Stimulated activated CD4-positive, alpha-beta T cell treated with anti-CD3 and anti-CD28 coated beads, Interleukin-1b, Interleukin-23, amount 100 ng/mL, for 1 hour (primary cell): ENCODE measurements around the gene ZNF536.
"Not testable (repeated sequence)": the region's sequence is repeated elsewhere in the genome, so short reads cannot be mapped to it uniquely, and the experiment has no call there.

Experiments
- DNase-seq, 2 donors: peaks; one replicate each; pipeline ENCODE4 v3.0.0-alpha.2; 2020; ENCODE audit warnings: low read depth in 2 of 2

Gene ZNF536

DNA sequence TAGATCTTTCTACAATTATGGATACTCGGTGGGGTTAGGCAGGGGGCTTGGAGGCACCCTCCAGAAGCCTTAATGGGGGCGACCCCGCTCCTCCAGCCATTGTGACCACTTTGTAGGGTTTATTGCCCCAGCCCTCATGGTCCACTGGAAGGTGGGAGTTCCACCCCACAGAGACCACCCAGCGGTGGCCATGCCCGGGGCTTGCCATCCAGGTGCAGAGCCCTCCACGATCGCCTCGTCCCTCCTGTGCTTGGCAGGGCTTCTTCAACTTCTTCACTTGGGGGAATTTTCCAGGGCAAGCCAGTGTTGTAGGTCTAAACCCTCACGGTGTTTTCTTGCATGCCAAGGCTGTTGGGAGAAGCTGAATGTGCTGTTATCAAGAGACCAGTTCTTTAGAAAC lies 16.1 kb downstream of the ZNF536 start:
- no peak for DNase-seq

DNA sequence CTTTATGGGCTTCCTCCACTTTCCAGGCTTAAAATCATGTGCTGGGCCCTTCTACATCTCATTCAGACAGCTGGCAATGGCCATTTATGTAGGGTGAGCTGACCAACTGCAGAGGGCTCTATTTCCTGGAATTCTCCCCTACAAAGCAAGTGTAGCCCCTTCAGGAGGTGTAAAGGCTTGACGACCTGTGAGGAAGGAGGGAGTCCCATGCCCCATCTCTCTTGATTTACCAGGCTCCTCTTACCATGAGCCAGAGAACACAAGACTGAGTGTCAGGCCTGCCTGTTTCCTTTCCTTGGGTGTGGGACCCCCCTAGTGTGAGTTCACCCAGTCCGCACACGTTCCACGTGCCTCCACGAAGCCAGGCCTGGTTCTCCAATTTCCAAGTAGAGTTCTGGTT lies 16.6 kb downstream of the ZNF536 start:
- no peak for DNase-seq

DNA sequence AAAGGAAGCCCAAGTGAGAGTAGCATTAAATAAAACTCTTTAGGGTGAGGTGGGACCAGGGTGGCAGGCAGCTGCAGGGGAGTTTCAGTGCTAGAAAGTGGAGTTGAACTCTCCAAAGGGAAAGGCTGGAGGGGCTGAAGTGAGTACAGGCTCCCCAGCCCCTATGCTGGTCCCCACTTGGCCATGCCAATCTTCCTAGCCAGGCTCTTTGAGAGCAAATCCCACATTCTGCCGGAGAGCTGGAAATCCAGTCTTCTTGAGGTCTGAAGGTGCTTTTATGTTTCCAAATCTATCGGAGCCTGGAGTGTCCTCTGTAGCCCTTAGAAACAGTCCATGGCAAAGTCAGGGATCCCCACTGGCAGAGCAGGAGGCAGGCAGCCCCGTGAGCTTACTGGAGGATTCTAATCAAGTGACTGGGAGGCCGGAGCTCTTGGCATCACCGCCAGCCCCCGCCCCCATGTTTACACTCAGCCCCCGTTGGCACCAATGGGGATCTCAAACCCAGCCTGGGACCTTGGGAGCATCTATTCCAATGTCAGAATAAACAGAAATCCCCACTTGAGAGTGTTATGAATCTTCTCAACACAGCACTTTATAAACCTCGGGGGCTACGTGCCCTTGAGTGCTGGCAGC lies 18.3 kb downstream of the ZNF536 start:
- no peak for DNase-seq

DNA sequence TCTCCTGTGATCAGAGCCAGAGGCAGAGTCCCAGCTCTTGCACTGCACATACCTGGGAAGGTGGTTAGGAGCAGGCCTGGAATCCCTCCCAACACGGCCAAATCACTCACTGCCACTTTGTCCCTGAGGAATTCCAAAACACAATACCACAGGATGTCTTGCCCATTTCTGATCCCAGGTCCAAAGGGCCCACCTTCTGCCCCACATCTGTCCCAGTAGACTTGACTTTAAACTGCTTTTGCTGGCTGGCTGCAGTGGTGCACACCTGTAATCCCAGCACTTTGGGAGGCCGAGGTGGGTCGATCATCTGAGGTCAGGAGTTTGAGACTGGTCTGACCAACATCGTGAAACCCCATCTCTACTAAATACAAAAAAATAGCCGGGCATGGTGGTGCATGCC lies 18.9 kb downstream of the ZNF536 start:
- no peak for DNase-seq

DNA sequence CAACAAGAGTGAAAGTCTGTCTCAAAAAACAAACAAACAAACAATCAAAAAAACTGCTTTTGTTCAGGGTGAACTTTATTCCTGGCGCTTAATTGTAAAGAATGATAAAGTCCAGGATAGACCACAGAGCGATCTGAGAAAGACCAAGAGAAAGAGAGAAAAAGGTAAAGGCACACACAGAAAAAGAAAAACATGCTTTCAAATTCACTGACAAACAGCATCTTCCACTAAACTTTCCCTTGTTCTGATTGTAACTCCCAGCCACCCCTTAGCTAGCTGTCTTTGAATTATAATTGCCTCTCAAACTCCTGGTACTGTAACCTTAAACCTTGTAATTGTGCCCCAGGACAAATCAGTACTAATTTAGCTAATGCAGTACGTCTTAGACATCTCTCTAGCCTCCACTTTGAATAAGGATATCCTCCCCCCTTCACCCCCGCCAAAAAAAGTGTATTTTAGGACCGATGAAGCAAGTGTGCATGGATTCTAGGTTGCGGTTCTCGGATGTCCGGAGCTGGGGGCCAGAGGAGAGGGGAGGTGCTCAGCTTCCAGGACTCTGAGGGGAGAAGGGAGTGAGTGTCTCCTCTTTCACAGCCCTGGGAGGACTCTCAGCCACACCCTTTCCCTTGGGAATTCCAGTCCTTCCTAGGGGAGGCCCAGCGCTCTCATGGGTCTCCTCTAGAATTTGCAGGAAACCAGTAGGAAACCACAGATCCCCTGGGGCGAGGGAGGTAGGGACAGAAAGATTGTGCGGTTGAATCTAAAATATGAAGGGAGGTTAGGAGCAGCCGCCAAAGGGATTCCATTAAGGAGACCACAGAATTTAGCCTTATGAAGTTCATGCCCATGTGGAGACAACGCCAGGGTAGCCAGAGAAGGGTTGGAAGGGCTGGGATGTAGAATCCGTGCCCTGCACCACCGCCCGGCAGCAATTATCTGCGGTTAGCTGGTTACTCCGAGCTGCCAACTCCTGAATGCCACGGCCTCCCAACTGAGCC lies 19.7 kb downstream of the ZNF536 start:
- DNase-seq, result no peak

- no peak for DNase-seq
Measured at GRCh38 chr19:30393046-30393445, 20.9 kb downstream of the ZNF536 start.

GRCh38 chr19:30393729-30394480 lies 21.7 kb downstream of the ZNF536 start:
- no peak for DNase-seq

DNA sequence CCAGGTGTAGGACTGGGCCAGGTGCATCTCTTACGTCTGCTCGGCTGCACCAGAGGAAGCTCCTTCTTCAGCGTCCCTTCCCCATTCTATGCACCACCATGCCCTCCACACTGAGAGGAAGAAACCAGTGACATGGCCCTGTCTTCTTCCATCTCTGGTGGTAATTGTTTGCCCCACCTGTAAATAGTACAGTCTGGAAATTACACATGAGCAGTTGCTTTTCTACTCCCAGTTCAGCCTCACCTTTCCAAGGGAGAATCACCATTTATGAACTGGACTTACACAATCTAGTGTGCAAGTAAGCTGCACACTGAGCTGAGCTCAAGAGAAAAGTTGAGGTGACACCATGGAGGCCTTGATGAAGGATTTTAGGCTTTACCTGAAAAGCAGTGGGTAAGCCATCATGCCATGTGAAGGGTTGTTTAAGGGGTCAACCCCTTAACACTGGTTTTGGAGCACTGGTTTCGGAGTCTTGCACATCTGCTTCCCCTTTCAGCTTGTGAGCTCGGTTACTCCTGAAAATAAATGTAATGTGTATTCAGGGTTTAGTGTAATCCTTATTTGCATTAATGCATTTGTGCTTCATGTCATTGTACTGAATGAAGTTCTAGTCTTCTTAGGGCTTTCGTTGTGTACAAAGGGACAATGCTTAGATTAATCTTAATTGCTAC lies 22.4 kb downstream of the ZNF536 start:
- DNase-seq, result no peak

GRCh38 chr19:30395283-30395682 lies 23.1 kb downstream of the ZNF536 start:
- DNase-seq, result no peak

DNA sequence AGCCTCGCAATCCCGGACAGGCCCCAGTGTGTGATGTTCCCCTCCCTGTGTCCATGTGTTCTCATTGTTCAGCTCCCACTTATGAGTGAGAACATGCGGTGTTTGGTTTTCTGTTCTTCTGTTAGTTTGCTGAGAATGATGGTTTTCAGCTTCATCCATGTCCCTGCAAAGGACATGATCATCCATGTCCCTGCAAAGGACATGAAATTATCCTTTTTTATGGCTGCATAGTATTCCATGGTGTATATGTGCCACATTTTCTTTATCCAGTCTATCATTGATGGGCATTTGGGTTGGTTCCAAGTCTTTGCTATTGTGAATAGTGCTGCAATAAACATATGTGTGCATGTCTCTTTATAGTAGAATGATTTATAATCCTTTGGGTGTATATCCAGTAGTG lies 26.4 kb downstream of the ZNF536 start:
- not testable (repeated sequence) for DNase-seq

- DNase-seq, result no peak
Measured at GRCh38 chr19:30401956-30402355, 29.8 kb downstream of the ZNF536 start.

DNA sequence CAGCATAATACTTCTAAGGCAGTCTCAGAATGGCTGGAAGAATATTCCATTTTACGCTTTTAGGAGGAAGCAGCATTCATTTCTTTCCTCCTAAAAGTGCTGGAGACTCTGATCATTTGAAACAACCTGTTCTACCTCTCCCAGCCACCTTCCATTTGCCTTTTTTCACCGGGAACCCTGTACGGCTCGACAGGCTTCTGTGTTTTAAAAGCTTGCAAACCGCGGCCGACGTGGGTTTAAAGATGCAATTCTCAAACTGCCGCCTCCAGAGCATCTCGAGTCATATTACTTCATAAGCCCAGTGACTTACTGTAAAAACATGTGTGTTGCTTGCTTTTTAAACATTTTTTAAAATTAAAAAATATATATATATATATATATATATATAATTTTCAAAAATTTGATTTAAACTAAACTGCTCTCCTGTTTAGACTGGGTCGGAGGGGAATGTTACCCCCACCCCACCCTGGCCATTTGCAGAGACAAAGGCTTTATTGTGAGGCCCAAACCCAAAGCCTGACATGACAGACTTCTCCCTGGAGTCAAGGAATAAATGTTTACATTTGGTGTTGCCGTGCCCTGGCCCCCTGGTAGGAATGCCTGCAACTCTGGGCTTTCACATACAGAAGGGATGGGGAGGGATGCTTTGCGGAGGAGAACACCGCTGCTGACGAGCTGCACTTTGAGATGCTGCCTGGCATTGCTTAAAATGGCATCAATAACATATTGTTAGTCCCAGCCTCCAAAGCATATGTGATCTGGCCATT lies 30.4 kb downstream of the ZNF536 start:
- DNase-seq, result no peak

DNA sequence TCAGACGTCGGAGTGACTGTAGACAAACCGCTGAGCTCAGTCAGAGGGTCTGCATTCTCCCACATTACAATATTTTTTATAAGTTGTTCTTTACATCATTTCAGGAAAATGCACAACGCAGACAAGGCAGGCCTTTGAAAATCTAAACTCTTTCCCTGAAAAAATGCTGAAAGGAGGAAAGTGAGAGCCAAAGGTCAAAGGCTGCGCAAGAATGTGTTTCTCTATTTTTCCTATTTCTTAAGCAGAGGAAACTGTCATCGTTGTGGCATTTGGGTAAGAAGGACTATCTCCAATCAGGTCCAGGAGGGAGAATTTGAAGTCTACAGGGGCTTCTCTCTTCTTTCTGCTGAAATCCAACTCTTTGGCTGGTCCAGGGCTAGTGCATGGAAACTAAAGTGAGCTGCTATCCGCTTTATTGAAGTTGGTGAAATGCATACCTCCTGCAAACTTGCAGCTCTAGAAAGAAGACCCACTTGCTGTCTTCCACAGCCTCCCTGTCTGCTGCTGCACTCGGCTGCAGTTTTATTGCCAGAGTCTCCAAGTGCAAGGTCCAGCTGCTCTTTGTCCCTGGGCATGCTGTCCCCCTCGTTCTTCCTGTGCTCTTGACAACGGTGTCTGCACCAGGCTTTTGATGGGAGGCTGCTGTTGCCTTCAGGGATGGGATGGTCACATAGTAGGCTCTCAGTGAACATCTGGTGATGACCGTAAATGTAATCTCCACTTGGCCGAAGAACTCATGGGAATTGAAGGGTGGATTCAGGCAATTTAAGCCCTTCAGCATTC lies 31.2 kb downstream of the ZNF536 start:
- no peak for DNase-seq

- DNase-seq, result no peak
Measured at GRCh38 chr19:30406220-30407067, 34.3 kb downstream of the ZNF536 start.

DNA sequence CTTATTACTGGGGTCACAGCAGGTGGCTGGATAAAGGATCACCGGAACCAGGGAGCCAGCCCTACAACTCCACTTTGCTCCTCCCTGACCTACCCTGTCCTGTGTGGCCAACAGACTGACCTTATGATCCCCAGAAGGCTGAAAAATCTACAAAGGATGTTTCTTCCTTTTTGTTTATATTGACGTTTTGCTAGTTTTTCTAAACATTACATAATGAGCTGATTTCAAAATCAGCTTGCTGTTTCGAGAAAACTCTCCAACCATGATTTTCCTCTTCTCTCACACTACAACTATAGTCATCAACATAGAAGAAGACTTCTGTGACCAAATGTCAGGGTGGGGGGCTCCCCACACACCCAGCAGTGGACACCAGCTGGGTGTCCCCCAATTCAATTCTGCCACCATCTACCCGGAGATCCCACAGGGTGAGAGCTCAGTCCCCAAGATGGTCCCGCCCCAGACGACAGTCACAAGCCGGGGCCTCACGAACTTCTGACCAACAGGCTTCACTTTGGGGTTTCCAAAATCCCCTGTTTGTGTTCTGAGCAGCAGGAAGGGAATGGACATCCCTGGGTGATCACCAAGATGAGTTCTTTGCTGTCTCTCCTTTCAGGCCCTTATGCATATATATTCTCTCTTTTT lies 35.0 kb downstream of the ZNF536 start:
- no peak for DNase-seq

GRCh38 chr19:30408734-30409301 lies 36.6 kb downstream of the ZNF536 start:
- no peak for DNase-seq

GRCh38 chr19:30411714-30412113 lies 39.5 kb downstream of the ZNF536 start:
- DNase-seq, result no peak

DNA sequence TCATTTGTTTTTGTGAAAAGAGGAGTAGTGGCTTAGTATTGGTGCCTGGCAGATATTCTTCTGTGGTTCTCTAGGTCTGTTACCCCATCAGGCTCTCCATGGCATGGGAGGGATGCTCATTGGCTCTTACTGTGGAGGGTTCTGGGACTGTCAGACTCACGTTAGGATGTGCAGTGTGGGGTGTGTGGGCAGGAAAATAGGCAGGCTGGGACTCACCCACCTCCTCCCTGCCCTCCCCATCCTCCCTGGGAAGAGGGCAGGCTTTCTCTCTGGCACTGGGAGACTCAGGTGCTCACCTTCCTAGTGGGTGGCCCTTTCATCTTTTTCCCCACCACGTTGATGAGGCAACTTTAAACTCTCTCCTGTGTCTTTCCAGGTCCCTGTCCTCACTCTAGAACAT lies 44.2 kb downstream of the ZNF536 start:
- no peak for DNase-seq
